ENCODE data around the gene PHACTR1. TPM values are rescaled to one million over a fixed set of nuclear protein-coding genes. Genes with fewer than 3 reads are reported as not detected.

Gene PHACTR1
- total RNA-seq, 1 donor from 2014 or later: 2.2 TPM

DNA sequence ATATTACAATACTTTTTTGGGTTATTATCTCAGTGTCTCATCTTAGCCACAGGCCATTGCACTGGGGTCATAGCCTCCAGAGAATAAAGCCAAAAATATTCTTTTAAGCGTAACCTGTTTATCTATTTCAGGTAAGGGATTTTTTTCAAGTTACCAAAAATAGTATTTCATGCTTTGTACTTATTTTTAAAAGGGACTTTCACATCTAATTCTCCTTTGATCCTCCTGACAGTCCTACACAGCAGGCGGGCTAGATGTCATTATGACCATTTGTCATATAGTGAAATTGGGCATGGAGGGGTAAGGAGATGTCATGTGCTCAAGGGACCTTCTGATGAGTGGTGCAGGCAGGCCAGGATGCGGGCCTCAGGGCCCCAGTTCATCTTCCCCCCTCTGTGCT is 542.8 kb downstream of the PHACTR1 start:
- H3K27me3 ChIP-seq (ENCODE audit: control insufficient read depth, insufficient read depth, low read length): no peaks in the 10 kb centered on the region
- DNase-seq (ENCODE audit: low read depth): no peak
- H3K36me3 ChIP-seq (ENCODE audit: control insufficient read depth, insufficient read depth, low read length): no peaks in the 10 kb centered on the region
- H3K4me3 ChIP-seq (ENCODE audit: low read depth, low read length): no peak overlapping the region
- TF ChIP-seq CTCF (IDR thresholded peaks at IDR 0.05; ENCODE audit: insufficient read depth, low read length, poor library complexity, severe bottlenecking): no peak

- H3K27me3 ChIP-seq (ENCODE audit: control insufficient read depth, insufficient read depth, low read length): no peaks in the 10 kb centered on the region
- no peak for TF ChIP-seq CTCF (IDR thresholded peaks at IDR 0.05; ENCODE audit: insufficient read depth, low read length, poor library complexity, severe bottlenecking)
- no peak for DNase-seq (ENCODE audit: low read depth)
- no peaks in the 10 kb centered on the region for H3K36me3 ChIP-seq (ENCODE audit: control insufficient read depth, insufficient read depth, low read length)
- H3K4me3 ChIP-seq (ENCODE audit: low read depth, low read length): no peak overlapping the region
Measured at GRCh38 chr6:13260101-13260598, 543.6 kb downstream of the PHACTR1 start.

DNA sequence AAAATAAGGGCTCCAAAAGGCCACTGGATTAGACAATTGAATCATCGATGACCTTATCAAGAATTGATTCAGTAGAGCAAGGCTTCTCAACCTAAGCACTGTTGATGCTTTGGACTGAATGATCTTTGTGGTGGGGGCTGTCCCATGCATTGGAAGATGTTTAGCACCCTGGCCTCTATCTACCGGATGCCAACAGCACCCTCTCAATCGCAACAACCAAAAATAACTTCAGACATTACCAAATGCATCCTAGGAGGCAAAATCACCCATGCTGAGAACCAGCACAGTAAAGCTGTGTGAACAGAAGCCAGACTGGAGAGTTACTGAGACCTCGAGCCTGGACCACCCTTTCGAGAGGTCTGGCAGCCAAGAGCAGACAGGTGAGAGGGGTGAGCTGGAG is 544.3 kb downstream of the PHACTR1 start:
- H3K4me3 ChIP-seq (ENCODE audit: low read depth, low read length): no peak overlapping the region
- no peak for TF ChIP-seq CTCF (IDR thresholded peaks at IDR 0.05; ENCODE audit: insufficient read depth, low read length, poor library complexity, severe bottlenecking)
- DNase-seq (ENCODE audit: low read depth): no peak

DNA sequence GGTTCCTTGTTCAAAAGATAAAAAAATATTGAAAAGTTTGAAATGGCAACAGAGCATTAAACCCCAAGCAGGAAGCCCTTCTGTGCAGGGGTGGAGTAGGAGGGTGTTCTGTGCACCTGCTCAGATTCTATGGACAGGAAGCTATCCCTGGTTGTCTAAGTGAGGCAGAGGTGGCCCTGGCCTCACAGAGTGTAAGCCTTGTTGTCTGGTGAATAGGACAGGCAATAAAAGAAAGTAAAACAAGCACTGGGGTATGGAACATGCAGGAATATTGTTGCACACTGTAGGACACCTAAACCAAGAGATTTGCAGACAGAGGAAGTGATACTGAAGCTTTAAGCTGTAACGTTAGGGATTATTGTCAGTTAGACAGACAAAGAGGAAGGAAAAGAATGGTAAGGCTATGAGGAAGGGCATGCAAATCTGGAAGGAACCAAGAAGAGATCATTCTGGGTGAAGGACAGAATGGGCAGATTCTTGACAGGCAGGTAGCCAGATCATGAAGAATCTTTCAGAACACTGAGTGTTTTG is 545.0 kb downstream of the PHACTR1 start:
- no peak for TF ChIP-seq CTCF (IDR thresholded peaks at IDR 0.05; ENCODE audit: insufficient read depth, low read length, poor library complexity, severe bottlenecking)
- Histone ChIP-seq H3K4me3 (ENCODE audit: low read depth, low read length) (no peak overlapping the region), H3K36me3 (ENCODE audit: control insufficient read depth, insufficient read depth, low read length) (no peaks in the 10 kb centered on the region), H3K27me3 (ENCODE audit: control insufficient read depth, insufficient read depth, low read length) (no peaks in the 10 kb centered on the region)
- no peak for DNase-seq (ENCODE audit: low read depth)

More for the DNA sequence above, 544.3 kb downstream of the PHACTR1 start:
- H3K27me3 ChIP-seq (ENCODE audit: control insufficient read depth, insufficient read depth, low read length): no peaks in the 10 kb centered on the region
- no peaks in the 10 kb centered on the region for H3K36me3 ChIP-seq (ENCODE audit: control insufficient read depth, insufficient read depth, low read length)

DNA sequence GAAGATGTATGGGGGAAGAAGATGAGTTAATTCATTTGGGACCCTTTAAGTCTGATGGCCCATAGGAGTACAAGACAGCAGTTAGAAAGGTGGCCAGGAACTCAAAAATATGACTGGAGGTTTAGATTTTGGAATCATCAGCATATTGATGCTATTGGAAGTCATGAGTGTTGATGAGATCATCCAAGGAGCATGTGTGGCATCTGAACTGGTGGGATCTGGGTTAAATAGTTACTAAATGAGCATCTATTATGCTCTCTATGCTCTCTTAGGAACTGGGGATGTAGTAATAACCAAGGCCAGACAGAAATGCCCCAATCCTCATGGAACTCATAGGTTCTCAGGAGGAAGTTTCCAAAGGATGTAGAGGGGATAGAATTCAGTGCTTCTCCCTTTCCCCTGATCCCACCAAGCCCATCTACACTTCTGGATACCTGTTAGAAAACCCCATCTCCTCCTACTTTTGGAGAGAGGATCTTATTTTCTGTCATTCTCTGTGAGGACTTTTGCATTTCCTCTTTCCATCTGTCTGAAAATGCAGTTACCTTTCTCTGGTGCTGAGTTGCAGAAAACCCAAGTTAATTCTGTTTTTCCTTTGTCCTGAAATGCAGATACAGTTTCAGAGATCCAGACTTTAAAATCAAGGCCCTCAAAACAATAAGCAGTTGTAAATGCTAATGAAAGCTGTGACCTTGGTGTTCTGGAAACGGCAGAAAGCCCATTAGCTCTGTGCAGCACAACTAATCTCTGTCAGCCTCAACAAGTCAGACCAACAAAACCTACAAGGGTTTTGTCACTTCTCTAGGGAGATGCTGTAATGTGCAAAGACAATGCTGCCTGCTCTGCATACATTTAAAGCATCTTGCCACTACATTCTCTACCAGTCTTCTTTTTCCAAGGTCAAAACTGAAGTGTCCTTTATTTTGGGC is 546.0 kb downstream of the PHACTR1 start:
- no peak overlapping the region for H3K4me3 ChIP-seq (ENCODE audit: low read depth, low read length)
- no peak for TF ChIP-seq CTCF (IDR thresholded peaks at IDR 0.05; ENCODE audit: insufficient read depth, low read length, poor library complexity, severe bottlenecking)
- no peaks in the 10 kb centered on the region for H3K36me3 ChIP-seq (ENCODE audit: control insufficient read depth, insufficient read depth, low read length)
- DNase-seq (ENCODE audit: low read depth): no peak
- H3K27me3 ChIP-seq (ENCODE audit: control insufficient read depth, insufficient read depth, low read length): no peaks in the 10 kb centered on the region
